Activated CD4-positive, alpha-beta T cell treated with anti-CD3 and anti-CD28 coated beads, Interleukin-2, amount 10 ng/mL, durations not matched to agents 7 days and 5 days (primary cell): ENCODE measurements around the gene FBXW4. TPM values are rescaled to one million over a fixed set of nuclear protein-coding genes. Genes with fewer than 3 reads are reported as not detected.

Experiments
- CTCF ChIA-PET: fragments of 350-600 bp; sonication (Branson Sonifier 250); formaldehyde crosslinking; loops from one replicate; lab custom pipeline; 2021; ENCODE audit warnings: antibody characterized with exemption; lab: Charles Lee
- POLR2A ChIA-PET: fragments of 350-600 bp; sonication (Branson Sonifier 250); formaldehyde crosslinking; loops from one replicate; lab custom pipeline; 2021; ENCODE audit warnings: antibody characterized with exemption; lab: Charles Lee
- DNase-seq: peaks from one replicate; pipeline ENCODE4 v3.0.0-alpha.2; 2020
- H3K27ac Mint-ChIP-seq: one replicate; pipeline ENCODE4 v1.8.0; 2021; ENCODE audit warnings: mild to moderate bottlenecking, moderate library complexity, mixed read lengths
- H3K27me3 Mint-ChIP-seq: one replicate; pipeline ENCODE4 v1.8.0; 2021; ENCODE audit warnings: mixed read lengths
- H3K36me3 Mint-ChIP-seq: one replicate; pipeline ENCODE4 v1.8.0; 2021; ENCODE audit warnings: low read depth, mixed read lengths
- H3K4me1 Mint-ChIP-seq: one replicate; pipeline ENCODE4 v1.8.0; 2021; ENCODE audit warnings: mixed read lengths
- H3K4me3 Mint-ChIP-seq: one replicate; pipeline ENCODE4 v1.8.0; 2021; ENCODE audit warnings: mild to moderate bottlenecking, moderate library complexity, mixed read lengths
- H3K9me3 Mint-ChIP-seq: one replicate; pipeline ENCODE4 v1.8.0; 2021; ENCODE audit warnings: mixed read lengths
- total RNA-seq, 2 experiments: library from RNA; stranded (reverse); gene quantifications; one replicate each; pipeline ENCODE4 v1.2.3, GENCODE V29; 2021

Gene FBXW4
- total RNA-seq, 2 experiments from 2014 or later, result 40.7 to 45.4 TPM

DNA sequence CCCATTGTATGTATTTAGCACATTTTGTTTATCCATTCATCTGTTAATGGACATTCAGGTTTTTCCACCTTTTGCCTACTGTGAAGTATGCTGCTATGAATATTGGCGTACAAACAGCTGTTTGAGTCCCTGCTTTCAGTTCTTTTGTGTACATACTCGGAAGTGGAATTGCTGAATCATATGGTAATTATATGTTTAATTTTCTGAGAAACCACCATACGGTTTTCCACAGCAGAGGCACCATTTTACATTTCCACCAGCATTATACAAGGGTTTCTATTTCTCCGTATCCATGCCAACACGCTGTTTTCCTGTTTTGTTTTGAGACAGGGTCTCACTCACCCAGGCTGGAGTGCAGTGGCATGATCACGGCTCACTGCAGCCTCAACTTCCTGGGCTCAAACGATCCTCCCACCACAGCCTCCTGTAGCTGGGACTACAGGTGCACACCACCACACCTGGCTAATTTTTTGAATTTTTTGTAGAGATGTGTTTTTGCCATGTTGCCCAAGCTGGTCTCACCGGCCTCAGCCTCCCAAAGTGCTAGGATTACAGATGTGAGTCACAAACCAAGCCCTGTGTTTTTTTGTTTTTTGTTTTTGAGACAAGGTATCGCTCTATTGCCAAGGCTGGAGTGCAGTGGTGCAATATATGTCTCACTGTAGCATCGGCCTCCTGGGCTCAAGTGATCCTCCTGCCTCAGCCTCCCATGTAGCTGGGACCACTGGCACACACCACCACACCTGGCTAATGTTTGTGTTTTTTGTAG, 22.1 kb upstream of the FBXW4 start:
- peaks cover 12% of the 10 kb centered on the region for H3K27me3 Mint-ChIP-seq
- H3K4me3 Mint-ChIP-seq, result no peak overlapping the region
- H3K36me3 Mint-ChIP-seq, result no peaks in the 10 kb centered on the region
- DNase-seq, result no peak
- ChIA-PET CTCF (interaction anchor here (0.6 kb wide), 1 partner anchor 109 kb away, joined by 3 read pairs; no protein-coding TSS in a partner anchor), POLR2A (no interaction called here)
- no peaks in the 10 kb centered on the region for H3K4me1 Mint-ChIP-seq
- peak overlapping the region; percentile 75 for H3K27ac Mint-ChIP-seq
- H3K9me3 Mint-ChIP-seq, result no peaks in the 10 kb centered on the region

DNA sequence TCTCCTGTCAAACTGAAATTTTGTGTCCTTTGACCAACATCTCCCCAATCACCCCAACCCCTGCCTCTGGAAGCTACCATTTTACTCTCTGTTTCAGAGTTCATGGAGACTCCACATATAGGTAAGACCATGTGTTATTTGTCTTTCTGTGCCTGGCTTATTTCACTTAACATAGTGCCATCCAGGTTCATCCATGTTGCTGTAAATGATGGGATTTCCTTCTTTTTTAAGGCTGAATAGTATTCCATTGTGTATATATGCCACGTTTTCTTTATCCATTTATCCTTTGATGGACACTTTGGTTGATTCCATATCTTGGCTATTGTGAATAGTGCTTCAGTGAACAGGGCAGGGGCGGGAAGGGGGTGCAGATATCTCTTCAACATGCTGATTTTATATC, 18.0 kb upstream of the FBXW4 start:
- Mint-ChIP-seq H3K4me3 (no peak overlapping the region), H3K27me3 (peaks cover 29% of the 10 kb centered on the region), H3K27ac (no peak overlapping the region), H3K4me1 (peaks cover 14% of the 10 kb centered on the region), H3K36me3 (no peaks in the 10 kb centered on the region), H3K9me3 (no peaks in the 10 kb centered on the region)
- ChIA-PET POLR2A (no interaction called here), CTCF (no interaction called here)
- no peak for DNase-seq

DNA sequence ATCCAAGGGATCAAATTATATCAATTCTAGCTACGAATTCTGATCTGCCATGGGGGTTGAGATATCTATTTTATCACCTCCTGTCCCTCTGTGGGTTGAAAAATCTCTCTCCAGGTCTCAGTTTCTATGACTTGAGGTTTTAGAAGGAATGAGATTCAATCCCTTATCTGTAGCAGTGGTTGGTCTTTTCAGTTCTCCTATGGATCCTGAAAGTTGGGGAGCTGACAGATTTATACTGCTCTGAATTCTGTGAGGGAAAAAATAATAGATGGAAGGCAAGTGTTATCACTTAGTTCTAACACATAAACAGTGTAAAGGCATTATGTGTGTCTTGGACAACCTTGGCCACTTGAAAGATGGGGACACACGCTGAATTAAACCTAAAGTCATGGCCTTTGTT, 15.8 kb upstream of the FBXW4 start:
- DNase-seq, result no peak
- CTCF ChIA-PET, result no interaction called here
- H3K36me3 Mint-ChIP-seq, result no peaks in the 10 kb centered on the region
- H3K27ac Mint-ChIP-seq, result no peak overlapping the region
- H3K9me3 Mint-ChIP-seq, result no peaks in the 10 kb centered on the region
- no peak overlapping the region for H3K4me3 Mint-ChIP-seq
- peaks cover 24% of the 10 kb centered on the region for H3K4me1 Mint-ChIP-seq
- H3K27me3 Mint-ChIP-seq, result peaks cover 43% of the 10 kb centered on the region
- POLR2A ChIA-PET, result no interaction called here

DNA sequence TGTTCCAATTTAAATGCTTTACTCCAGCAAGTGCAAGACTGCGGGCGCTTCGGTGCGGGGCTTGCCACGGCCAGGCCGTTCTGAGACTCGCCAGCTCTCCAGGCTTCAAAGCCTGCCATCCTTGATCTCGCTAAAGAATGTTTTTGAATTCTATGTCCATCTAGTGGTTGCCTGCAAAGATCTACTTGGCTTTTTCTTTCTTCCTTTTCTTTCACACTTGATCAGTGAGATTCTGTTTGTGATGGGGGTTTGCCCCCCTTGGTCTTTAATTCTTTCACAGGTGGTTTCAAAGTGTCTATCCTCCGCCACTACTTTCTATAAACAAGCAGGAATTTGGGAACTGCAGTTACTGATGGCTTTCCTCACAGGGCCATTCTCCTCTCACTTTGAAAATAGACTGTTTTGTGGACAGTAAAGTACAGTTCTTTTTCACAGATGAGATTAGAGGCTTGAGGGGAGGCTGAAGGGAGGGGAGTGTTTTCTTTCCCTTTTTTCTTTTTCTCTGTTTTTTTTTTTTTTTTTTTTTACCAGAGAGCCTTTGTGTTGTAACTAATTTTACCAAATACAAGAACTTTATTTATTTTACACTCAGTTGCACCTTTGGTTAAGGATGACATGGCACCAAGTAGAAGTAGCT, 15.2 kb upstream of the FBXW4 start:
- peaks cover 47% of the 10 kb centered on the region for H3K27me3 Mint-ChIP-seq
- no peak overlapping the region for H3K4me3 Mint-ChIP-seq
- peaks cover 24% of the 10 kb centered on the region for H3K4me1 Mint-ChIP-seq
- no peak overlapping the region for H3K27ac Mint-ChIP-seq
- ChIA-PET POLR2A (no interaction called here), CTCF (no interaction called here)
- H3K36me3 Mint-ChIP-seq, result no peaks in the 10 kb centered on the region
- DNase-seq, result no peak
- H3K9me3 Mint-ChIP-seq, result no peaks in the 10 kb centered on the region

DNA sequence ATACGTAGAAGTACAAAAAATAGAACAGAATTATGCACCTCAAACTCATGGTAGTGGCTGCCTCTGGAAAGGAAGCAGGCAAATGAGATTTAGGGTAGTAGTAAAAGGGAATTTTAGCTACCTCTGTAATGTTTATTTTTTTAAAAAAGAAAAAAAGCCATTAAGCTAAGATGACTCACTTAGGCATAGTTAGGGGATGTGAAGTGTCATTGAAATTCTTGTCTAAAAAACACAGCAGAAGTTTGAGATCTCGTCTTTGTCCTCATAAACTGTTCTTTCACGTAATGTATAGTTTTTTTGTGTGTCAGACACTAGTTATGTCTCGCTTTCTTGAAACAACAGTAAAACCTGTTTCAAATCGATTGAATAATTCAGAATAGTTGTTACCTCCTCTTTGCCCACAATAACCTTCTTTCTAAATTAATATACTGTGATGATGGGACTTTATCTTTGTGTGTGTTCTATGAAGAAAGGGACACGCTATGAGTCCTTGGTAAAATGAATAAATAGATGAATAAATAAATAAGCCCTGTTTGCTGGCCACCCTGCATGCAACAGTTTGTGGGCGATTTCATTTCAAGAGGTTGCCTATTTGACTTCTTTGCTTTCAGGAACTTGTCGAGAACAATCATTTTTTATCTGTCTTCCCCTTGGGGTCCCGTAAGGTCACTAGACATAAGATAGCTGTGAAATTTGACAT, 14.5 kb upstream of the FBXW4 start:
- no peak overlapping the region for H3K27ac Mint-ChIP-seq
- ChIA-PET POLR2A (no interaction called here), CTCF (interaction anchor here (1.0 kb wide), 1 partner anchor 14 kb away, joined by 3 read pairs; no protein-coding TSS in a partner anchor)
- H3K36me3 Mint-ChIP-seq, result no peaks in the 10 kb centered on the region
- H3K4me1 Mint-ChIP-seq, result peaks cover 24% of the 10 kb centered on the region
- peaks cover 50% of the 10 kb centered on the region for H3K27me3 Mint-ChIP-seq
- no peak overlapping the region for H3K4me3 Mint-ChIP-seq
- DNase-seq, result no peak
- no peaks in the 10 kb centered on the region for H3K9me3 Mint-ChIP-seq

DNA sequence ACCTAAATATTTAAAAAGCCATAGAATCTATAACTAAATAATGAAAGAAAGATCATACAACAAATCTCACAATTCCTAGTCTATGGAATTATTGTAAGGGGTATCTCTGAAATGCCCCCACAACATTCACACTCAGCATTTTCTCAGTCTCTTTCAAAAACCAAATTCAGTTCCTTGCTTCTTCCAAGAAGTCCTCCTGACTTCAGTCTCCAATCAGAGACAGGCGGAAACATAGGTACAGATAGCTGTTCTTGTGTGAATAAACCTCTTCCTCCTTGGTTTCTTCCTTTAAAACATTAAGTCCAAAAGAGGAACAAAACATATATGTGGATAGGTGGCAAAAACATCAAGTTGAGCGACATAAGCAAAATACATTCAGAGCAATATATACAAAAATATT, 13.9 kb upstream of the FBXW4 start:
- ChIA-PET CTCF (interaction anchor here (1.0 kb wide), 1 partner anchor 13 kb away, joined by 3 read pairs; no protein-coding TSS in a partner anchor), POLR2A (no interaction called here)
- no peak for DNase-seq
- H3K9me3 Mint-ChIP-seq, result no peaks in the 10 kb centered on the region
- no peaks in the 10 kb centered on the region for H3K36me3 Mint-ChIP-seq
- no peak overlapping the region for H3K4me3 Mint-ChIP-seq
- no peak overlapping the region for H3K27ac Mint-ChIP-seq
- H3K27me3 Mint-ChIP-seq, result peaks cover 53% of the 10 kb centered on the region
- peaks cover 28% of the 10 kb centered on the region for H3K4me1 Mint-ChIP-seq

DNA sequence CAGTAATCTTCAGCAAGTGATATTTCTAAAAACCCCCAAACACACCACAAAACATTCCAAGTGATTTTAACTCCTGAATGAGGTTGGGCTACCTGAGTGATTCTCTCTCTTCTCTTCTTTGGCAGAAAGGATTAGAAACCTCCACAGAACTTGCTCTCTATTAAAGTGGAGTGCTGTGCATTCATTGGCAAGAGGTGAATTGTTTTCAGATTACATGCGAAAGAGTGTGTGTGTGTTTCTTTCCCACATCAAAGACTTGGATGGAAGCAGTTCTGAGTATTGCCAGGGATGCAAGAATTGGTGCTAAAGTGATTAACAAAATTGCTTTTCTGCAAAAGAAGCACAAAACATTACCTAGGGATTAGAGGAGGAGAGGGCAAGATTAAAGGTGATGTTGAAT, 13.1 kb upstream of the FBXW4 start:
- Mint-ChIP-seq H3K4me1 (peaks cover 33% of the 10 kb centered on the region), H3K36me3 (no peaks in the 10 kb centered on the region), H3K4me3 (no peak overlapping the region), H3K27me3 (peaks cover 51% of the 10 kb centered on the region), H3K9me3 (no peaks in the 10 kb centered on the region), H3K27ac (no peak overlapping the region)
- POLR2A ChIA-PET, result no interaction called here
- CTCF ChIA-PET, result no interaction called here
- peak; percentile 23 for DNase-seq

DNA sequence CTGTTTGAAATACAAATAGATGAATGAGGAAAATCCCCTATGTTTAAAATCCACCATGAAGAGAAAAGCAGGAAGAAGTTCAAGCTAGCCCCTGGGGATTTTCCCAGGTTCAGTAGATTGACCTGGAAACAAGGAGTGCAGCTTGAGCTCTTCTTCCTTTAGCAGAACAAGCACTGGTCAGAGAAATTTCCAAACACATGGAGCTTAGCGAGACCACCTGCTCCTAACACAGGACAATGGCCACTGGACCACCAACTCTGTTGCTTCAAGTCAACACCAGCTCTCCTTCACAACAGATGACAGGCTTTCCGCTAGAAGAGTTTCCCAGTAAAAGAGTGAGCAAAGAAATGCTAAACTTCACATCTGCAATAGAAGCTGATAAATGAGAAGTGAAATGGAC, 9.4 kb upstream of the FBXW4 start:
- H3K36me3 Mint-ChIP-seq, result peaks cover 2% of the 10 kb centered on the region
- ChIA-PET CTCF (interaction anchor here (0.6 to 2.1 kb wide), 3 partner anchors 10 to 136 kb away, joined by 3 to 5 read pairs (median 3); no protein-coding TSS in a partner anchor), POLR2A (no interaction called here)
- no peak for DNase-seq
- H3K4me3 Mint-ChIP-seq, result no peak overlapping the region
- peaks cover 37% of the 10 kb centered on the region for H3K4me1 Mint-ChIP-seq
- H3K9me3 Mint-ChIP-seq, result no peaks in the 10 kb centered on the region
- no peak overlapping the region for H3K27ac Mint-ChIP-seq
- H3K27me3 Mint-ChIP-seq, result peaks cover 35% of the 10 kb centered on the region

DNA sequence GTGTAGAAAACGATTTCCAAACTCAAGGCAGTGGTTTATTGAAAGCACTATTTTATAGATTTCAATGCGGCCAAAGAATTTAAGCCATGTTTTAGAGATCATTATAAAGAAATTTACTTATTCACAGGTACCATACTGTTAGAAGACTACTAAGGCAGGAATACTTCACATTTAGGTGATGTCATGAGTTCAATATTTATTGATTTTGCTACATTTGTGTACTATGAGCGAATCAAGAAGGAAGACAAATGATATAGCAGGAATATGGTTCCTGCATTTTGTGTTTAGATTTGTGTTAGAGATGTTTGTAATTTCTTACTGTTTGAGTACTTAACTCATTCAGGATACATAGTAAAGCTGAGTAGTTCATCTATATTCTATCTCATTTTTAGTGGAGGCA, 1.7 kb upstream of the FBXW4 start:
- no peaks in the 10 kb centered on the region for H3K9me3 Mint-ChIP-seq
- peaks cover 4% of the 10 kb centered on the region for H3K36me3 Mint-ChIP-seq
- H3K27ac Mint-ChIP-seq, result no peak overlapping the region
- no peak for DNase-seq
- H3K4me3 Mint-ChIP-seq, result no peak overlapping the region
- CTCF ChIA-PET, result no interaction called here
- POLR2A ChIA-PET, result no interaction called here
- no peaks in the 10 kb centered on the region for H3K27me3 Mint-ChIP-seq
- H3K4me1 Mint-ChIP-seq, result peaks cover 25% of the 10 kb centered on the region

DNA sequence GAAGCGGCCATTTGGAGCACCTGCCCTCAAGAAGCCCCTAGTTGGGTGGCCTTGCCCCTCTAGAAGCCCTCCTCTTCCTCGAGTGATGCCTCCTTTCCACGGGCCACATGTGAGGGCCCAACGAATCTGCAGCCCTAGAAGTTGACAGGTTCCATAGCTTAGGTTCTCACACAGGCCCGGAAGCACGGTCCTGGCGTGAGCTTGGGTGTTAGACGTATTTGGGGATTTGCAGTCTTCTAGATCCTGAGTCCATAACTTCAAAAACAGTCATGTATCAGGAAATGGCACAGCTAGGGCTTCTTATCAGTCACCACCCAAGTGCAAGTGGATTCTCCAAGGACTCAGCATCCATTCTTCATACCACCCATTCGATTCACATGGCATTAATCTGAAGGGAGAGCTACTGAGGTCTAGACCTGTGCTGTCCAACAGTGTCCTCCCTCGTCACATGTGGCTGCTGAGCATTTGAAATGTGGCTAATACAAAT, 477 bp upstream of the FBXW4 start:
- H3K4me3 Mint-ChIP-seq, result peak overlapping the region; percentile 73
- no peaks in the 10 kb centered on the region for H3K27me3 Mint-ChIP-seq
- H3K9me3 Mint-ChIP-seq, result no peaks in the 10 kb centered on the region
- peaks cover 10% of the 10 kb centered on the region for H3K36me3 Mint-ChIP-seq
- H3K27ac Mint-ChIP-seq, result peak overlapping the region; percentile 86
- POLR2A ChIA-PET, result no interaction called here
- CTCF ChIA-PET, result interaction anchor here (0.6 to 1.0 kb wide), 3 partner anchors 13 to 23 kb away, joined by 3 read pairs; no protein-coding TSS in a partner anchor
- H3K4me1 Mint-ChIP-seq, result peaks cover 32% of the 10 kb centered on the region
- DNase-seq, result peak; percentile 19

DNA sequence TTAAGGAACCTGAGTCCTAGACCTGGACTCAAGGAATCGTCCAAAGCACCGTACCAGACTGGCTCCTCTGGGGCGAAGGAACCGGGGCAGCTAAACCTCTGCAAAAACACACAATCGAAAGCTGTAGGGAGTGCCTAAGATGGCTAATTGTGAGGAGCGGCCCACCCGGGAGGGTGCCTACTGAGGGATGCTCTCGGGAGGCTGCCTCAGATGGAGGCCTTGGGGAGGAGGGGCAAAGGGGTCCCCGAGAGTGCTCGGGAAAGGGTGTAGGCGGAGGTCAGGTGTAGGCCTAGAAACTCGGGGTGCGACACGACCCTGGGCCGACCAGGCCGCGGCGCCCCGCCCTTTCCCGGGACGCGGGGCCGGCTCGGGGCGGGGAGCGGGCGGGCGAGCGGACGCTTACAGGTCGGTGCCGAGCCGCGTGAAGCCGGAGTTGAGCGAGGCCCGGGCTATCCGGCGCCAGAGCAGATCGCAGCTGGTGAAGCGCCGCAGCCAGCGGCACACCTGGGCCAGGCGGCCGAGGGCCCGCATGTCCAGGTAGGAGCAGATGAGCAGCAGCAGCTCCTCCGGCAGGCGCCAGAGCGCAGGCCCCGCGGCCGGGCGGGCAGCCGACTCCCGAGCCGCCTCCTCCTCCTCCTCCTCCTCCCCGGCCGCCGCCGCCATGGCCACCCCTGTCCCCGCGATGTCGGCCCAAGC, 844 bp downstream of the FBXW4 start:
- ChIA-PET CTCF (interaction anchor here (1.0 kb wide), 1 partner anchor 11 kb away, joined by 5 read pairs; no protein-coding TSS in a partner anchor), POLR2A (interaction anchor here (0.6 kb wide), 1 partner anchor 14 kb away, joined by 5 read pairs; no protein-coding TSS in a partner anchor)
- Mint-ChIP-seq H3K4me3 (peak overlapping the region; percentile 97), H3K36me3 (peaks cover 13% of the 10 kb centered on the region), H3K9me3 (no peaks in the 10 kb centered on the region), H3K4me1 (peaks cover 32% of the 10 kb centered on the region), H3K27ac (peak overlapping the region; percentile 99), H3K27me3 (no peaks in the 10 kb centered on the region)
- DNase-seq, result peak; percentile 64

DNA sequence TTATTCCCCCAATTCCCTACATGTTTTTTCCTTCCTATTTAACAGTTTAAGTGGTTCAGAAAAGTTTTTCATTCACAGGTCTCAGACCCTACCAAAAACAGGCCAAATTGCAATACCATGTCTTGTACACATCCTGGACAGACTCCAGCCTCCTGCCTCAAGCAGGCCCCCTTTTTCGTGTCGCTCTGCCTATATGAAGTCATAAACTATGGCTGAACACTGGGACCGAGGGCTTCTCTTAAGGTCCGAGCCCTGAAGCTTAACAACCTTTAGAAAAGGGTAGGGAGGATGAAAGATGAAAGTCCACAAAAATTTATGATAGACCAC, 1.4 kb downstream of the FBXW4 start:
- Mint-ChIP-seq H3K9me3 (no peaks in the 10 kb centered on the region), H3K4me1 (peaks cover 32% of the 10 kb centered on the region), H3K27me3 (no peaks in the 10 kb centered on the region), H3K4me3 (peak overlapping the region; percentile 97), H3K36me3 (peaks cover 13% of the 10 kb centered on the region), H3K27ac (peak overlapping the region; percentile 99)
- ChIA-PET POLR2A (interaction anchor here (0.6 kb wide), 1 partner anchor 13 kb away, joined by 5 read pairs; no protein-coding TSS in a partner anchor), CTCF (interaction anchor here (1.0 kb wide), 2 partner anchors 11 kb away, joined by 3 to 5 read pairs; no protein-coding TSS in a partner anchor)
- no peak for DNase-seq
